ENCODE data around the gene TLK1.
"Not testable (repeated sequence)": the region's sequence is repeated elsewhere in the genome, so short reads cannot be mapped to it uniquely, and the experiment has no call there.

TLK1 gene

GRCh38 chr2:171165967-171166327, 5.3 kb upstream of the TLK1 start:
- Histone ChIP-seq H3K14ac (ENCODE audit: low read length) (peak overlapping the region; percentile 24), H3K79me1 (ENCODE audit: low read length) (peaks cover 7% of the 10 kb centered on the region), H3K4me3 (ENCODE audit: low read depth, low read length) (no peak overlapping the region), H2BK5ac (ENCODE audit: low read depth, low read length, poor library complexity) (peak overlapping the region; percentile 58), H4K8ac (ENCODE audit: low read depth, low read length) (no peak overlapping the region), H3K4ac (ENCODE audit: low read depth, low read length) (no peak overlapping the region), H3K27me3 (ENCODE audit: insufficient read depth, low read length) (no peaks in the 10 kb centered on the region), H3K36me3 (ENCODE audit: control insufficient read depth in 1 of 2, insufficient read depth in 2 of 2, low read length in 2 of 2) (peaks cover 0 to 2% of the 10 kb centered on the region in 2 experiments), H3K4me1 (ENCODE audit: control insufficient read depth in 1 of 2, insufficient read depth in 2 of 2, low read length in 2 of 2) (peaks cover 4 to 5% of the 10 kb centered on the region in 2 experiments), H3K79me2 (ENCODE audit: control insufficient read depth, insufficient read depth, low read length, poor library complexity) (peaks cover 2% of the 10 kb centered on the region), H2AK5ac (ENCODE audit: low read length) (no peak overlapping the region), H4K91ac (ENCODE audit: low read depth, low read length) (peak overlapping the region; percentile 16), H3K9me3 (ENCODE audit: insufficient read depth, low read depth, low read length) (no peaks in the 10 kb centered on the region), H2AFZ (ENCODE audit: insufficient read depth, low read length, poor library complexity) (no peak overlapping the region), H2BK12ac (ENCODE audit: low read length) (peak overlapping the region; percentile 37), H3K4me2 (ENCODE audit: low read length) (no peak overlapping the region), H2BK120ac (ENCODE audit: insufficient read depth, low read length, poor library complexity) (peak overlapping the region; percentile 76), H3K18ac (ENCODE audit: low read length) (no peak overlapping the region), H3K27ac (ENCODE audit: low read depth, low read length) (peak overlapping the region; percentile 71), H3K23ac (ENCODE audit: low read length) (no peak overlapping the region), H3K9ac (ENCODE audit: low read length) (no peak overlapping the region), H4K12ac (ENCODE audit: low read depth, low read length) (no peak overlapping the region)
- no CpG with 5 or more reads among the region's 1 CpG for WGBS (ENCODE audit: extremely low coverage, insufficient coverage, insufficient read length)
- DNase-seq, result no peak

GRCh38 chr2:171163261-171163660, 2.6 kb upstream of the TLK1 start:
- H3K4me1 ChIP-seq (ENCODE audit: control insufficient read depth in 1 of 2, insufficient read depth in 2 of 2, low read length in 2 of 2), result peaks cover 4 to 5% of the 10 kb centered on the region in 2 experiments
- no peak overlapping the region for H2AFZ ChIP-seq (ENCODE audit: insufficient read depth, low read length, poor library complexity)
- no peak overlapping the region for H3K14ac ChIP-seq (ENCODE audit: low read length)
- no peak overlapping the region for H3K4me3 ChIP-seq (ENCODE audit: low read depth, low read length)
- no peak for DNase-seq
- H3K36me3 ChIP-seq (ENCODE audit: control insufficient read depth in 1 of 2, insufficient read depth in 2 of 2, low read length in 2 of 2), result peaks cover 0 to 2% of the 10 kb centered on the region in 2 experiments
- no peak overlapping the region for H2BK12ac ChIP-seq (ENCODE audit: low read length)
- H3K79me1 ChIP-seq (ENCODE audit: low read length), result peaks cover 22% of the 10 kb centered on the region
- no peak overlapping the region for H3K27ac ChIP-seq (ENCODE audit: low read depth, low read length)
- H3K23ac ChIP-seq (ENCODE audit: low read length), result no peak overlapping the region
- no peak overlapping the region for H3K18ac ChIP-seq (ENCODE audit: low read length)
- H2AK5ac ChIP-seq (ENCODE audit: low read length), result no peak overlapping the region
- no peak overlapping the region for H2BK5ac ChIP-seq (ENCODE audit: low read depth, low read length, poor library complexity)
- no peak overlapping the region for H3K4ac ChIP-seq (ENCODE audit: low read depth, low read length)
- whole genome bisulfite sequencing (ENCODE audit: extremely low coverage, insufficient coverage, insufficient read length), result no CpG with 5 or more reads among the region's 4 CpGs
- H2BK120ac ChIP-seq (ENCODE audit: insufficient read depth, low read length, poor library complexity), result no peak overlapping the region
- no peak overlapping the region for H3K4me2 ChIP-seq (ENCODE audit: low read length)
- no peaks in the 10 kb centered on the region for H3K27me3 ChIP-seq (ENCODE audit: insufficient read depth, low read length)
- no peaks in the 10 kb centered on the region for H3K9me3 ChIP-seq (ENCODE audit: insufficient read depth, low read depth, low read length)
- no peak overlapping the region for H4K8ac ChIP-seq (ENCODE audit: low read depth, low read length)
- H3K9ac ChIP-seq (ENCODE audit: low read length), result no peak overlapping the region
- H4K91ac ChIP-seq (ENCODE audit: low read depth, low read length), result no peak overlapping the region
- no peak overlapping the region for H4K12ac ChIP-seq (ENCODE audit: low read depth, low read length)
- H3K79me2 ChIP-seq (ENCODE audit: control insufficient read depth, insufficient read depth, low read length, poor library complexity), result peaks cover 16% of the 10 kb centered on the region

- H3K4me3 ChIP-seq (ENCODE audit: low read depth, low read length); H3K23ac ChIP-seq (ENCODE audit: low read length); H3K4ac ChIP-seq (ENCODE audit: low read depth, low read length); H3K4me2 ChIP-seq (ENCODE audit: low read length); H3K9me3 ChIP-seq (ENCODE audit: insufficient read depth, low read depth, low read length); H3K36me3 ChIP-seq (ENCODE audit: control insufficient read depth in 1 of 2, insufficient read depth in 2 of 2, low read length in 2 of 2); H2BK12ac ChIP-seq (ENCODE audit: low read length); H2AK5ac ChIP-seq (ENCODE audit: low read length); H3K18ac ChIP-seq (ENCODE audit: low read length); DNase-seq; H3K27ac ChIP-seq (ENCODE audit: low read depth, low read length); H3K27me3 ChIP-seq (ENCODE audit: insufficient read depth, low read length); H4K8ac ChIP-seq (ENCODE audit: low read depth, low read length); H2BK120ac ChIP-seq (ENCODE audit: insufficient read depth, low read length, poor library complexity); H3K4me1 ChIP-seq (ENCODE audit: control insufficient read depth in 1 of 2, insufficient read depth in 2 of 2, low read length in 2 of 2); H2BK5ac ChIP-seq (ENCODE audit: low read depth, low read length, poor library complexity); H3K9ac ChIP-seq (ENCODE audit: low read length); H4K91ac ChIP-seq (ENCODE audit: low read depth, low read length); H3K14ac ChIP-seq (ENCODE audit: low read length); H2AFZ ChIP-seq (ENCODE audit: insufficient read depth, low read length, poor library complexity); H4K12ac ChIP-seq (ENCODE audit: low read depth, low read length): not testable (repeated sequence)
- H3K79me1 ChIP-seq (ENCODE audit: low read length), result peaks cover 22% of the 10 kb centered on the region
- peaks cover 16% of the 10 kb centered on the region for H3K79me2 ChIP-seq (ENCODE audit: control insufficient read depth, insufficient read depth, low read length, poor library complexity)
- no CpG with 5 or more reads among the region's 9 CpGs for WGBS (ENCODE audit: extremely low coverage, insufficient coverage, insufficient read length)
Observed at GRCh38 chr2:171162522-171163197, 2.0 kb upstream of the TLK1 start.

GRCh38 chr2:171160956-171161740, 455 bp upstream of the TLK1 start:
- H3K4me3 ChIP-seq (ENCODE audit: low read depth, low read length), result peak overlapping the region; percentile 95
- H3K9me3 ChIP-seq (ENCODE audit: insufficient read depth, low read depth, low read length), result no peaks in the 10 kb centered on the region
- no peaks in the 10 kb centered on the region for H3K27me3 ChIP-seq (ENCODE audit: insufficient read depth, low read length)
- WGBS (ENCODE audit: extremely low coverage, insufficient coverage, insufficient read length), result no CpG with 5 or more reads among the region's 65 CpGs
- peaks cover 0 to 2% of the 10 kb centered on the region in 2 experiments for H3K36me3 ChIP-seq (ENCODE audit: control insufficient read depth in 1 of 2, insufficient read depth in 2 of 2, low read length in 2 of 2)
- no peak overlapping the region for H2AK5ac ChIP-seq (ENCODE audit: low read length)
- peak; percentile 57 to 70 for DNase-seq
- H3K4me1 ChIP-seq (ENCODE audit: control insufficient read depth in 1 of 2, insufficient read depth in 2 of 2, low read length in 2 of 2), result peaks cover 2 to 3% of the 10 kb centered on the region in 2 experiments
- H2BK5ac ChIP-seq (ENCODE audit: low read depth, low read length, poor library complexity), result peak overlapping the region; percentile 95
- H3K79me2 ChIP-seq (ENCODE audit: control insufficient read depth, insufficient read depth, low read length, poor library complexity), result peaks cover 16% of the 10 kb centered on the region
- H3K4ac ChIP-seq (ENCODE audit: low read depth, low read length), result peak overlapping the region; percentile 97
- H3K14ac ChIP-seq (ENCODE audit: low read length), result peak overlapping the region; percentile 100
- peak overlapping the region; percentile 71 for H4K12ac ChIP-seq (ENCODE audit: low read depth, low read length)
- H3K23ac ChIP-seq (ENCODE audit: low read length), result no peak overlapping the region
- peak overlapping the region; percentile 99 for H2BK120ac ChIP-seq (ENCODE audit: insufficient read depth, low read length, poor library complexity)
- no peak overlapping the region for H2BK12ac ChIP-seq (ENCODE audit: low read length)
- H3K9ac ChIP-seq (ENCODE audit: low read length), result peak overlapping the region; percentile 8
- peaks cover 21% of the 10 kb centered on the region for H3K79me1 ChIP-seq (ENCODE audit: low read length)
- peak overlapping the region; percentile 99 for H3K27ac ChIP-seq (ENCODE audit: low read depth, low read length)
- peak overlapping the region; percentile 74 for H2AFZ ChIP-seq (ENCODE audit: insufficient read depth, low read length, poor library complexity)
- peak overlapping the region; percentile 64 for H3K4me2 ChIP-seq (ENCODE audit: low read length)
- H4K91ac ChIP-seq (ENCODE audit: low read depth, low read length), result peak overlapping the region; percentile 99
- peak overlapping the region; percentile 96 for H4K8ac ChIP-seq (ENCODE audit: low read depth, low read length)
- peak overlapping the region; percentile 85 for H3K18ac ChIP-seq (ENCODE audit: low read length)

All from trophoblast cell (in vitro differentiated cells and primary cell).